Bronchial epithelial cell (primary cell): Measurements from ENCODE around the gene LCOR. TPM values are rescaled to one million over a fixed set of nuclear protein-coding genes. Genes with fewer than 3 reads are reported as not detected.
"Not testable (repeated sequence)": the region's sequence is repeated elsewhere in the genome, so short reads cannot be mapped to it uniquely, and the experiment has no call there.

ENCODE experiments used
- DNase-seq: peaks from one replicate; pipeline ENCODE4 v3.0.0-alpha.2; 2010; ENCODE audit warnings: low read depth
- FAIRE-seq: peaks from 2 replicates; lab custom pipeline; 2011; peaks lifted over from hg19 to GRCh38; lab: Jason Lieb, UNC
- H3K27me3 ChIP-seq: 2 replicates; pipeline ENCODE4 v1.5.1; 2011; ENCODE audit warnings: low read length; ENCODE audit not compliant: control insufficient read depth, insufficient read depth
- H3K36me3 ChIP-seq: 2 replicates; pipeline ENCODE4 v1.5.1; 2011; ENCODE audit warnings: low read length; ENCODE audit not compliant: control insufficient read depth, insufficient read depth
- H3K4me3 ChIP-seq: 2 replicates; pipeline ENCODE4 v1.5.1; 2011; ENCODE audit warnings: mild to moderate bottlenecking, low read depth, low read length, control low read depth
- total RNA-seq: library from RNA; depleted of rRNA; stranded (reverse); fragments of >200 nt; gene quantifications from 2 replicates; pipeline ENCODE4 v1.2.1, GENCODE V29; 2014
- TF ChIP-seq, protein P1 (sequence below): IDR thresholded peaks from 2 replicates; pipeline ENCODE4 v1.5.1; 2011; ENCODE audit warnings: mild to moderate bottlenecking, moderate library complexity, low read length, control low read depth, inconsistent platforms; ENCODE audit not compliant: insufficient read depth, severe bottlenecking

LCOR gene
- total RNA-seq, 1 donor from 2014 or later, result 29.5 TPM

DNA sequence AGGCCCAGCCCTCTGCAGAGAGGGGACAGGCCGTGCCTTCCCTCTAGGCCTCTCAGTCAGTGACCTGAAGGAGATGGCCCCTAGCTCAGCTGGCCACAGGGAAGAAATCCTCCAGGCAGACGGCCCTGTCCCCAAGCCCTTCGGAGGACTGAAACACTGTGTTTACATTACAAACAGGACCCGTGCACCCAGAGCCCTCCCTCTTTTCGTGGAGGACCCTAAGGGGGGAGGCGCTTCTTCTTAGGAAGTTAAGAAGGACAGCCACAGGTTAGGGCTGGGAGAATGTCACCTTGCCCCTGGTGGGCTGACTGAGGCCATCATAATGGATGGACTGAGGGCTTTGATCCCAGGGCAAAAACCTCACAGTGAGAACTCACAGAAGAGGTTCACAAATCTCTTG lies 198.8 kb downstream of the LCOR start:
- DNase-seq (no peak), FAIRE-seq (no peak)
- no peaks in the 10 kb centered on the region for H3K36me3 ChIP-seq
- TF ChIP-seq, protein P1, sequence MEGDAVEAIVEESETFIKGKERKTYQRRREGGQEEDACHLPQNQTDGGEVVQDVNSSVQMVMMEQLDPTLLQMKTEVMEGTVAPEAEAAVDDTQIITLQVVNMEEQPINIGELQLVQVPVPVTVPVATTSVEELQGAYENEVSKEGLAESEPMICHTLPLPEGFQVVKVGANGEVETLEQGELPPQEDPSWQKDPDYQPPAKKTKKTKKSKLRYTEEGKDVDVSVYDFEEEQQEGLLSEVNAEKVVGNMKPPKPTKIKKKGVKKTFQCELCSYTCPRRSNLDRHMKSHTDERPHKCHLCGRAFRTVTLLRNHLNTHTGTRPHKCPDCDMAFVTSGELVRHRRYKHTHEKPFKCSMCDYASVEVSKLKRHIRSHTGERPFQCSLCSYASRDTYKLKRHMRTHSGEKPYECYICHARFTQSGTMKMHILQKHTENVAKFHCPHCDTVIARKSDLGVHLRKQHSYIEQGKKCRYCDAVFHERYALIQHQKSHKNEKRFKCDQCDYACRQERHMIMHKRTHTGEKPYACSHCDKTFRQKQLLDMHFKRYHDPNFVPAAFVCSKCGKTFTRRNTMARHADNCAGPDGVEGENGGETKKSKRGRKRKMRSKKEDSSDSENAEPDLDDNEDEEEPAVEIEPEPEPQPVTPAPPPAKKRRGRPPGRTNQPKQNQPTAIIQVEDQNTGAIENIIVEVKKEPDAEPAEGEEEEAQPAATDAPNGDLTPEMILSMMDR, result no peak
- H3K4me3 ChIP-seq, result no peak overlapping the region
- peaks cover 2% of the 10 kb centered on the region for H3K27me3 ChIP-seq

DNA sequence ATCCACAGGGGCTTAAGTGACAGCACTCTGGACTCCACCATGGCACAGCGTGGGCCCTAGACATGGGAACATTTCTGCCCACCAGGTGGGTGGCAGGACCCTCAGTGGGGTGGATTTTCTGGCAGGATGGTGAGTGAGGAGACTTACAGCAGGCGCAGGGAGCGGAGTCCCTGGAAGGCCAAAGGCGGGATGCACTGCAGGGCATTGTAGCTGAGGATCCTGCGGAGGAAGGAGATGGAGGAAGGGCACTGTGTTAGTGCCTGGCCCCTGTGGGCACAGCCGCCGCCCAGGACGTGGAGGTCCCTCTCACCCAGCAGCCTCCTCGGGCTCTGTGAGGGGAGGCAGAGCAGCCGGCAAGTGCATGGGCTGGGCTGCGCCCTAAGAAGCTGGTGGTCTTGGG lies 199.4 kb downstream of the LCOR start:
- FAIRE-seq (no peak), DNase-seq (no peak)
- Histone ChIP-seq H3K27me3 (peaks cover 2% of the 10 kb centered on the region), H3K4me3 (no peak overlapping the region), H3K36me3 (no peaks in the 10 kb centered on the region)
- TF ChIP-seq, protein P1, result no peak

DNA sequence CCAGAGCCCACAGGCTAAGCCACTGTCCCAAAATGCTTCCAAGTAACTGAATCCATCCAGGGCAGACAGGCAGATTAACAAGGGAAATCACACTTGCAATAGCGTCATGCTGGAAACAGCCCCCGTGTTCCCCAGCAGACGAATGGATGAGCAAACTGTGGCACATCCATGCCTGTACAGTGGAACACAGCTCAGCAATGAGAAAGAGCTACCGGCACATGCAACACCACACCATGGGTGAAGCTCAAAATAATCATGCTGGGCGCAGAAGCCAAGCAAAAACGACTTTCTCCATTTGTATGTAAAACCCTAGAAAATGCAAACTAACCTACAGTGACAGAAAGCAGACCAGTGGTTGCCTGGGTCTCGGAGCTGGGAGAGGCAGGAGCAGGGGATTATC lies 200.5 kb downstream of the LCOR start:
- Histone ChIP-seq H3K4me3 (no peak overlapping the region), H3K27me3 (peaks cover 2% of the 10 kb centered on the region), H3K36me3 (no peaks in the 10 kb centered on the region)
- no peak for DNase-seq
- TF ChIP-seq, protein P1, result no peak
- FAIRE-seq, result no peak

DNA sequence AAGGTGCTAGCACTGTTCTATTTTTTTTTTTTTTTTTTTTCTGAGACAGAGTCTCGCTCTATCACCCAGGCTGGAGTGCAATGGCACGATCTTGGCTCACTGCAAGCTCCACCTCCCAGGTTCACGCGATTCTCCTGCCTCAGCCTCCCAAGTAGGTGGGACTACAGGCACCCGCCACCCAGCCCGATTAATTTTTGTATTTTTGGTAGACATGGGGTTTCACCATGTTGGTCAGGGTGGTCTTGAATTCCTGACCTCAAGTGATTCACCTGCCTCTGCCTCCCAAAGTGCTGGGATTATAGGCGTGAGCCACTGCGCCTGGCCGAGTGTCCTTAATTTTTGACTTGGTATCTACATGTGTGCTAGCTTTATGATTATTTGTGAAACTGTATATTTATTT lies 201.7 kb downstream of the LCOR start:
- H3K36me3 ChIP-seq, FAIRE-seq, H3K27me3 ChIP-seq, DNase-seq, H3K4me3 ChIP-seq: not testable (repeated sequence)

DNA sequence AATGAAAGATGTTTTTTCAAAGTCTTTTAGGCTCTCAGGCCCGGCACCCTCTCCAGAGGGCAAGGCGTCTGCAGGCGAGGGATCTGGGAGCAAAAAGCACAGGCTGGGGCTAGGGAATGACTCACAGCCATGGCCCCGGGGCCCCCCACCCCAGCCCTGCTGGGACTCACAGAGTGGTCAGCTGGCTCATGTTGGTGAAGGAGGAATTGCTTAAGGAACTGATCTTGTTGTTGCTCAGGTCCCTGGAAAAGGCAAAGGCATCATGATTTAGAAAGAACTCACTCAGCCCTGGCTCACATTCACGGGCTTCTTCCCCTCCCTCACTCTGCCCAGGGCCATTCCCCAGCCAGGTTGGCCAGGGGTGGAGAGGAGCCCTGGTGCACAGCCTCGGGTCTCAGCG lies 202.2 kb downstream of the LCOR start:
- DNase-seq, result no peak
- no peaks in the 10 kb centered on the region for H3K27me3 ChIP-seq
- no peak overlapping the region for H3K4me3 ChIP-seq
- TF ChIP-seq, protein P1, result no peak
- no peak for FAIRE-seq
- H3K36me3 ChIP-seq, result no peaks in the 10 kb centered on the region

DNA sequence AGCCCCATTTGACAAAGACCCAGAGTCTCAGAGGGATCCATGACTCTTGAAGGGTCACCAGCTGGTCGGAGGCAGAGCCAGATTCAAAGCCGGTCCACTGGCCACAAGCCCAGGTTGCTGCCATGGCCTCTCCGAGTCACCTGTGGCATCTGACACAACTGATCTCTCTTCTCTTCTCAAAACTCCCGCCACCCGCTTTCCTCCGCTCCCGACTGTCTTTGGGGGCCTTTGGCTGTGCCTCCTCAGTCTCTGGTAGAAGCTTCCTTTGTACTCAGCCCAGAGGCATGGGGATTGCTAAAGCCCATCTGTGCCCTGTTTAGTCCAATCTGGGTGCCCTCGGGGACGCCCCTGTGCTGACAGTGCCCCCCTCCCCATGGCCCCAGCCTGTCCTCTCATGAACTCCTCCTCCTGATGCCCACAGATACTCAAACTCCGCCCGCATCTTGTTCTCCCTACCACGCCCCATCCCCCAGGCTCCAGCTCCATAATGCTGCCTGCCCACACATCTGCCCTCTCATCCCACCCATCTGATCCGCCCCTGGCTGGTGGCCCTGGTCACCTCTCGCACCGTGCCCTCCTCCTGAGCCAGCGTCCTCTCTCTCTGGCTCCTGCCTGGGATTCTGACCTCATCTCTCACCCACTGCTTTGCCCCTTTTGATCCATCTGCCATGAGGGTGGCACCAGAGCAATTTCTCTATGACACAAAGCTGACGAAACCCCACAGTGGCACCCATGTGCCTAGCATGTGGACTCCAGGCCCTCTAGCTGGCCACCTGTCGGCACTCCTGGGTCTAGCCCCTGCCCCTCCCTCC lies 203.1 kb downstream of the LCOR start:
- FAIRE-seq (no peak), DNase-seq (no peak)
- Histone ChIP-seq H3K27me3 (no peaks in the 10 kb centered on the region), H3K4me3 (no peak overlapping the region), H3K36me3 (no peaks in the 10 kb centered on the region)
- TF ChIP-seq, protein P1, result no peak
